SK-N-SH treated with all-trans-retinoic acid at 6 μM for 48 hours (cell line): ENCODE data around the gene USF2.

Experiments used
- ATAC-seq: fragments of 200-7000 bp; cut with Tn5 transposase; 3 replicates; pipeline ENCODE4 v1.9.1; 2020; ENCODE audit warnings: mild to moderate bottlenecking, moderate library complexity
- ARNTL ChIP-seq: fragments of 450-650 bp; formaldehyde crosslinking; IDR thresholded peaks from 2 replicates; pipeline ENCODE4 v1.5.0; 2020; ENCODE audit warnings: low read depth, mild to moderate bottlenecking, moderate library complexity, borderline replicate concordance
- BACH2 ChIP-seq: fragments of 250-450 bp; sonication (Bioruptor Pico); IDR thresholded peaks from 2 replicates; pipeline ENCODE4 v1.9.0; 2021; ENCODE audit warnings: mild to moderate bottlenecking, borderline replicate concordance
- CSDC2 ChIP-seq: fragments of 250-450 bp; sonication (Bioruptor Pico); IDR thresholded peaks from 2 replicates; pipeline ENCODE4 v1.5.0; 2020; ENCODE audit warnings: mild to moderate bottlenecking, moderate library complexity
- ESRRG ChIP-seq: fragments of 250-450 bp; sonication (Bioruptor Pico); IDR thresholded peaks from 2 replicates; pipeline ENCODE4 v1.6.1; 2021; ENCODE audit warnings: mild to moderate bottlenecking
- ISL1 ChIP-seq: fragments of 250-450 bp; sonication (Bioruptor Pico); IDR thresholded peaks from 2 replicates; pipeline ENCODE4 v2.1.2; 2022; ENCODE audit warnings: mild to moderate bottlenecking, moderate library complexity
- OSR1 ChIP-seq: fragments of 250-450 bp; sonication (Bioruptor Pico); IDR thresholded peaks from 2 replicates; pipeline ENCODE4 v1.8.0; 2022; ENCODE audit warnings: moderate library complexity, mild to moderate bottlenecking, inconsistent platforms
- PATZ1 ChIP-seq: fragments of 250-450 bp; sonication (Bioruptor Pico); IDR thresholded peaks from 2 replicates; pipeline ENCODE4 v1.8.0; 2020; ENCODE audit warnings: mild to moderate bottlenecking, moderate library complexity, borderline replicate concordance
- PPARA ChIP-seq: fragments of 250-450 bp; sonication (Bioruptor Pico); IDR thresholded peaks from 2 replicates; pipeline ENCODE4 v1.5.0; 2020; ENCODE audit warnings: mild to moderate bottlenecking, borderline replicate concordance
- RARB ChIP-seq: fragments of 250-450 bp; sonication (Bioruptor Pico); IDR thresholded peaks from 2 replicates; pipeline ENCODE4 v1.8.0; 2021; ENCODE audit warnings: mild to moderate bottlenecking, moderate library complexity
- SNAI2 ChIP-seq: fragments of 250-450 bp; sonication (Bioruptor Pico); IDR thresholded peaks from 2 replicates; pipeline ENCODE4 v1.5.0; 2020; ENCODE audit warnings: mild to moderate bottlenecking, moderate library complexity
- TCF4 ChIP-seq: fragments of 250-450 bp; sonication (Bioruptor Pico); IDR thresholded peaks from 2 replicates; pipeline ENCODE4 v1.8.0; 2021; ENCODE audit warnings: mild to moderate bottlenecking, moderate library complexity, borderline replicate concordance
- TOX ChIP-seq: fragments of 250-450 bp; sonication (Bioruptor Pico); IDR thresholded peaks from 2 replicates; pipeline ENCODE4 v1.8.0; 2021; ENCODE audit warnings: mild to moderate bottlenecking, moderate library complexity, borderline replicate concordance
- TSHZ2 ChIP-seq: fragments of 250-450 bp; sonication (Bioruptor Pico); IDR thresholded peaks from 2 replicates; pipeline ENCODE4 v1.5.0; 2020; ENCODE audit warnings: mild to moderate bottlenecking, moderate library complexity
- ZC3H10 ChIP-seq: fragments of 250-450 bp; sonication (Bioruptor Pico); IDR thresholded peaks from 2 replicates; pipeline ENCODE4 v1.5.1; 2021; ENCODE audit warnings: mild to moderate bottlenecking, moderate library complexity
- ZFP3 ChIP-seq: fragments of 250-450 bp; sonication (Bioruptor Pico); IDR thresholded peaks from 2 replicates; pipeline ENCODE4 v1.5.0; 2020; ENCODE audit warnings: mild to moderate bottlenecking, moderate library complexity
- ZFP30 ChIP-seq: fragments of 450-650 bp; formaldehyde crosslinking; IDR thresholded peaks from 2 replicates; pipeline ENCODE4 v1.5.0; 2022; ENCODE audit warnings: mild to moderate bottlenecking, moderate library complexity
- ZNF565 ChIP-seq: fragments of 450-650 bp; formaldehyde crosslinking; conservative IDR thresholded peaks from 2 replicates; pipeline ENCODE4 v1.5.0; 2020; ENCODE audit warnings: low read depth, mild to moderate bottlenecking, moderate library complexity
- ZNF70 ChIP-seq: fragments of 450-650 bp; formaldehyde crosslinking; IDR thresholded peaks from 2 replicates; pipeline ENCODE4 v1.5.0; 2020; ENCODE audit warnings: mild to moderate bottlenecking, moderate library complexity
- ZNF8 ChIP-seq: fragments of 450-650 bp; formaldehyde crosslinking; IDR thresholded peaks from 2 replicates; pipeline ENCODE4 v1.5.0; 2020; ENCODE audit warnings: mild to moderate bottlenecking, moderate library complexity
- TF ChIP-seq, protein P1 (sequence below): fragments of 250-450 bp; sonication (Bioruptor Pico); IDR thresholded peaks from 2 replicates; pipeline ENCODE4 v1.5.1; 2020; ENCODE audit warnings: low read depth, mild to moderate bottlenecking, moderate library complexity
- TF ChIP-seq, protein P2 (sequence below): fragments of 250-450 bp; sonication (Bioruptor Pico); IDR thresholded peaks from 2 replicates; pipeline ENCODE4 v1.8.0; 2021; ENCODE audit warnings: low read depth, mild to moderate bottlenecking, moderate library complexity, borderline replicate concordance
- TF ChIP-seq, protein P3 (sequence below): fragments of 250-450 bp; sonication (Bioruptor Pico); IDR thresholded peaks from 2 replicates; pipeline ENCODE4 v1.5.1; 2021; ENCODE audit warnings: mild to moderate bottlenecking, moderate library complexity

The USF2 gene

GRCh38 chr19:35311901-35312665, 43.3 kb downstream of the USF2 start:
- TF ChIP-seq PATZ1 (CRISPR knock-in tag) (no peak), ESRRG (no peak), ZFP30 (CRISPR knock-in tag) (no peak), BACH2 (CRISPR knock-in tag) (no peak), ZNF8 (CRISPR knock-in tag) (no peak), ZFP3 (CRISPR knock-in tag) (no peak), RARB (no peak)
- TF ChIP-seq, protein P1, sequence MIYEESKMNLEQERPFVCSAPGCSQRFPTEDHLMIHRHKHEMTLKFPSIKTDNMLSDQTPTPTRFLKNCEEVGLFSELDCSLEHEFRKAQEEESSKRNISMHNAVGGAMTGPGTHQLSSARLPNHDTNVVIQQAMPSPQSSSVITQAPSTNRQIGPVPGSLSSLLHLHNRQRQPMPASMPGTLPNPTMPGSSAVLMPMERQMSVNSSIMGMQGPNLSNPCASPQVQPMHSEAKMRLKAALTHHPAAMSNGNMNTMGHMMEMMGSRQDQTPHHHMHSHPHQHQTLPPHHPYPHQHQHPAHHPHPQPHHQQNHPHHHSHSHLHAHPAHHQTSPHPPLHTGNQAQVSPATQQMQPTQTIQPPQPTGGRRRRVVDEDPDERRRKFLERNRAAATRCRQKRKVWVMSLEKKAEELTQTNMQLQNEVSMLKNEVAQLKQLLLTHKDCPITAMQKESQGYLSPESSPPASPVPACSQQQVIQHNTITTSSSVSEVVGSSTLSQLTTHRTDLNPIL (CRISPR knock-in tag): no peak
- TF ChIP-seq, protein P2, sequence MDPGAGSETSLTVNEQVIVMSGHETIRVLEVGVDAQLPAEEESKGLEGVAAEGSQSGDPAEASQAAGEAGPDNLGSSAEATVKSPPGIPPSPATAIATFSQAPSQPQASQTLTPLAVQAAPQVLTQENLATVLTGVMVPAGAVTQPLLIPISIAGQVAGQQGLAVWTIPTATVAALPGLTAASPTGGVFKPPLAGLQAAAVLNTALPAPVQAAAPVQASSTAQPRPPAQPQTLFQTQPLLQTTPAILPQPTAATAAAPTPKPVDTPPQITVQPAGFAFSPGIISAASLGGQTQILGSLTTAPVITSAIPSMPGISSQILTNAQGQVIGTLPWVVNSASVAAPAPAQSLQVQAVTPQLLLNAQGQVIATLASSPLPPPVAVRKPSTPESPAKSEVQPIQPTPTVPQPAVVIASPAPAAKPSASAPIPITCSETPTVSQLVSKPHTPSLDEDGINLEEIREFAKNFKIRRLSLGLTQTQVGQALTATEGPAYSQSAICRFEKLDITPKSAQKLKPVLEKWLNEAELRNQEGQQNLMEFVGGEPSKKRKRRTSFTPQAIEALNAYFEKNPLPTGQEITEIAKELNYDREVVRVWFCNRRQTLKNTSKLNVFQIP (CRISPR knock-in tag): no peak
- no peak for ATAC-seq

- TF ChIP-seq, protein P1 (CRISPR knock-in tag): no peak
- no peak for TF ChIP-seq TSHZ2 (CRISPR knock-in tag)
- no peak for TF ChIP-seq ESRRG
- TF ChIP-seq ZC3H10 (CRISPR knock-in tag): no peak
- TF ChIP-seq PATZ1 (CRISPR knock-in tag): no peak
- no peak for TF ChIP-seq TOX (CRISPR knock-in tag)
- TF ChIP-seq ISL1 (CRISPR knock-in tag): no peak
- TF ChIP-seq BACH2 (CRISPR knock-in tag): no peak
- TF ChIP-seq ZNF565 (CRISPR knock-in tag): no peak
- TF ChIP-seq ZFP30 (CRISPR knock-in tag): no peak
- no peak for TF ChIP-seq OSR1 (CRISPR knock-in tag)
- no peak for TF ChIP-seq ZNF8 (CRISPR knock-in tag)
- TF ChIP-seq ARNTL (CRISPR knock-in tag): no peak
- TF ChIP-seq CSDC2: no peak
- TF ChIP-seq ZNF70: no peak
- no peak for TF ChIP-seq SNAI2 (CRISPR knock-in tag)
- no peak for TF ChIP-seq PPARA
- TF ChIP-seq TCF4 (CRISPR knock-in tag): no peak
- TF ChIP-seq, protein P3, sequence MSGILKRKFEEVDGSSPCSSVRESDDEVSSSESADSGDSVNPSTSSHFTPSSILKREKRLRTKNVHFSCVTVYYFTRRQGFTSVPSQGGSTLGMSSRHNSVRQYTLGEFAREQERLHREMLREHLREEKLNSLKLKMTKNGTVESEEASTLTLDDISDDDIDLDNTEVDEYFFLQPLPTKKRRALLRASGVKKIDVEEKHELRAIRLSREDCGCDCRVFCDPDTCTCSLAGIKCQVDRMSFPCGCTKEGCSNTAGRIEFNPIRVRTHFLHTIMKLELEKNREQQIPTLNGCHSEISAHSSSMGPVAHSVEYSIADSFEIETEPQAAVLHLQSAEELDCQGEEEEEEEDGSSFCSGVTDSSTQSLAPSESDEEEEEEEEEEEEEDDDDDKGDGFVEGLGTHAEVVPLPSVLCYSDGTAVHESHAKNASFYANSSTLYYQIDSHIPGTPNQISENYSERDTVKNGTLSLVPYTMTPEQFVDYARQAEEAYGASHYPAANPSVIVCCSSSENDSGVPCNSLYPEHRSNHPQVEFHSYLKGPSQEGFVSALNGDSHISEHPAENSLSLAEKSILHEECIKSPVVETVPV (CRISPR knock-in tag): no peak
- no peak for TF ChIP-seq ZFP3 (CRISPR knock-in tag)
- ATAC-seq: no peak
Observed at GRCh38 chr19:35313587-35313986, 44.8 kb downstream of the USF2 start.
